ENCODE measurements around the gene RGS3.

DNA sequence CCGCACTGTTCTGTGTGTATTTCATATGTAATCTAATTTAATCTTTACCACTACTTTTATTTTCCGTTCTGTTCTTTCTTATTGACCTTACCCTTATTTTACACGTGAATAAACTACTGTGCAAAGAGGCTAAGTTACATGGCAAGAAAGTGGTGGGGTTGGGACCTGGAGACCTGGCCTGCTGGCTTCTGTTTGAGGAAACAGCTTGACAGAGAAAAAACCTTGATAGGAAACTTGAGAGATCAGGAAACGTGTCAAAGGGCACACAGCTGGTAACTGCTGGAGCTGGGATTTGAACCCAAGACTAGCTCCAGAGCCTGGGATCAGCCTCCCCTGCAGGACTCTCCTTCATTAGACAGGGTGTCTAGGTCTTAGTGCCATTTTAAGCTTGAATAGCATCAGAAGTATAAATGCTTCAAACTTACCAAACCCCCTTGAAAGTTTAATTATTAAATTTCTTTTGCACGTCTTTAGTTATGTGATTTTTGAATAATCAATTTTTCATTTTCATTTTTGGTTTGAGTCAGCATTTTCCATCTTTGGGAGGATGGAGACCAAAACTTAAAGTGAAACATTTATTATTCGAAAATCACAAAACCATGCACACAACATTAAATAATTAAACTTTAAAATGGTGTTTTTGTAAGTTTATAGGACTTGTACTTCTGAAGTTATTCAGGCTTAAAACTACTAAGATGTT, 129.5 kb downstream of the RGS3 start:
- TF ChIP-seq, protein P1, sequence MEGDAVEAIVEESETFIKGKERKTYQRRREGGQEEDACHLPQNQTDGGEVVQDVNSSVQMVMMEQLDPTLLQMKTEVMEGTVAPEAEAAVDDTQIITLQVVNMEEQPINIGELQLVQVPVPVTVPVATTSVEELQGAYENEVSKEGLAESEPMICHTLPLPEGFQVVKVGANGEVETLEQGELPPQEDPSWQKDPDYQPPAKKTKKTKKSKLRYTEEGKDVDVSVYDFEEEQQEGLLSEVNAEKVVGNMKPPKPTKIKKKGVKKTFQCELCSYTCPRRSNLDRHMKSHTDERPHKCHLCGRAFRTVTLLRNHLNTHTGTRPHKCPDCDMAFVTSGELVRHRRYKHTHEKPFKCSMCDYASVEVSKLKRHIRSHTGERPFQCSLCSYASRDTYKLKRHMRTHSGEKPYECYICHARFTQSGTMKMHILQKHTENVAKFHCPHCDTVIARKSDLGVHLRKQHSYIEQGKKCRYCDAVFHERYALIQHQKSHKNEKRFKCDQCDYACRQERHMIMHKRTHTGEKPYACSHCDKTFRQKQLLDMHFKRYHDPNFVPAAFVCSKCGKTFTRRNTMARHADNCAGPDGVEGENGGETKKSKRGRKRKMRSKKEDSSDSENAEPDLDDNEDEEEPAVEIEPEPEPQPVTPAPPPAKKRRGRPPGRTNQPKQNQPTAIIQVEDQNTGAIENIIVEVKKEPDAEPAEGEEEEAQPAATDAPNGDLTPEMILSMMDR (IDR thresholded peaks at IDR 0.05), result no peak
- no peak for TF ChIP-seq POLR2A (IDR thresholded peaks at IDR 0.05)
- TF ChIP-seq POLR2AphosphoS5 (IDR thresholded peaks at IDR 0.05), result no peak
- no peak for TF ChIP-seq EP300 (IDR thresholded peaks at IDR 0.05)

Measured in sigmoid colon (tissue), 4 donors.